Gastroesophageal sphincter (tissue), 4 donors: ENCODE measurements around the gene TNFSF4. TPM values are rescaled to one million over a fixed set of nuclear protein-coding genes. Genes with fewer than 3 reads are reported as not detected.
"Not testable (repeated sequence)": the region's sequence is repeated elsewhere in the genome, so short reads cannot be mapped to it uniquely, and the experiment has no call there.

Source experiments
- ATAC-seq: fragments of 150-250 bp; one replicate; pipeline ENCODE4 v1.9.1; 2016; ENCODE audit warnings: mild to moderate bottlenecking, moderate library complexity
- H3K27ac ChIP-seq, 4 donors: fragments of 200-600 bp; sonication (generic) in 3 of 4; 1 replicate in 3 of 4; 2 replicates in 1 of 4; pipeline ENCODE4 v1.5.1; 2016 to 2019
- H3K27me3 ChIP-seq: fragments of 200-600 bp; sonication (generic); one replicate; pipeline ENCODE4 v1.5.1; 2019
- H3K36me3 ChIP-seq, 2 donors: fragments of 200-600 bp; sonication (generic); one replicate each; pipeline ENCODE4 v1.5.1; 2019; ENCODE audit warnings: control low read depth in 1 of 2
- H3K4me1 ChIP-seq, 3 donors: fragments of 200-600 bp; sonication (generic); 1 replicate in 2 of 3; 2 replicates in 1 of 3; pipeline ENCODE4 v1.5.1; 2016 to 2019; ENCODE audit warnings: control low read depth in 2 of 3
- H3K4me3 ChIP-seq, 2 donors: fragments of 200-600 bp; sonication (generic); one replicate each; pipeline ENCODE4 v1.5.1; 2019; ENCODE audit warnings: mild to moderate bottlenecking in 1 of 2, moderate library complexity in 1 of 2
- H3K9me3 ChIP-seq, 3 donors: fragments of 200-600 bp; sonication (generic); one replicate each; pipeline ENCODE4 v1.5.1; 2017 to 2019; ENCODE audit warnings: control low read depth in 2 of 3
- EP300 ChIP-seq: sonication (generic); formaldehyde crosslinking; IDR thresholded peaks from one replicate; pipeline ENCODE4 v1.6.1; 2017; ENCODE audit warnings: antibody characterized with exemption, mild to moderate bottlenecking
- POLR2A ChIP-seq, 2 donors: fragments of 450-650 bp; IDR thresholded peaks; one replicate each; pipeline ENCODE4 v1.6.1; 2017; ENCODE audit warnings: antibody characterized with exemption in 2 of 2, mild to moderate bottlenecking in 2 of 2, moderate library complexity in 1 of 2
- POLR2AphosphoS5 ChIP-seq: sonication (generic); formaldehyde crosslinking; IDR thresholded peaks from one replicate; pipeline ENCODE4 v1.6.1; 2017; ENCODE audit warnings: antibody characterized with exemption
- WGBS, 2 donors: methylation state at CpG; one replicate each; pipeline ENCODE4 v1.1.5; 2018; ENCODE audit warnings: low coverage in 1 of 2; 5-methylcytosine and 5-hydroxymethylcytosine counted together
- total RNA-seq, 4 donors: library from RNA; depleted of rRNA; stranded (reverse); fragments of >200 nt; gene quantifications; one replicate each; pipeline ENCODE4 v1.1.0, GENCODE V29; 2016
- TF ChIP-seq, protein P1 (sequence below), 4 experiments: fragments of 200-600 bp in 2 of 4; fragments of 450-650 bp in 2 of 4; sonication (generic) in 1 of 4; IDR thresholded peaks; one replicate each; pipeline ENCODE4 v1.5.1; 2017 to 2019; ENCODE audit warnings: antibody characterized with exemption in 4 of 4, mild to moderate bottlenecking in 2 of 4, moderate library complexity in 2 of 4

Gene TNFSF4
- total RNA-seq, 4 donors from 2014 or later: 2.6 to 24.0 (median 4.4) TPM

DNA sequence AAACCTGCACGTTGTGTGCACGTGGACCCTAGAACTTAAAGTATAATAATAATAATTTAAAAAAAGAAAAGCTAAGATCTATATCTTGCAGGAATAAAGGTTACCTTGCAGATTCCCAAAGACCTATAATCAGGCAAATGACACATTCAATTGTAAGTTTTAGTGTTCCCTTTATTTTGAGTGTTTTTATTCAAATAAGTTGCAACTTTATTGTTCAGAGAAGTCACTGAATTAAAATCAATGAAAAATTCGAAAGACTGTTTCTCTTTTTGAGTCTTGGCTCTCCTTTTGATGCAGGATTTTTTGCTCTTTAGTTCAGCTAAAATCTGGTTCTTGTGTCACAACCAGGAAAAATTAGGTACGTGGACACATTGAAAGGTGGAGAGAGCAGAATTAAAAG, 27.8 kb upstream of the TNFSF4 start:
- TF ChIP-seq, protein P1, sequence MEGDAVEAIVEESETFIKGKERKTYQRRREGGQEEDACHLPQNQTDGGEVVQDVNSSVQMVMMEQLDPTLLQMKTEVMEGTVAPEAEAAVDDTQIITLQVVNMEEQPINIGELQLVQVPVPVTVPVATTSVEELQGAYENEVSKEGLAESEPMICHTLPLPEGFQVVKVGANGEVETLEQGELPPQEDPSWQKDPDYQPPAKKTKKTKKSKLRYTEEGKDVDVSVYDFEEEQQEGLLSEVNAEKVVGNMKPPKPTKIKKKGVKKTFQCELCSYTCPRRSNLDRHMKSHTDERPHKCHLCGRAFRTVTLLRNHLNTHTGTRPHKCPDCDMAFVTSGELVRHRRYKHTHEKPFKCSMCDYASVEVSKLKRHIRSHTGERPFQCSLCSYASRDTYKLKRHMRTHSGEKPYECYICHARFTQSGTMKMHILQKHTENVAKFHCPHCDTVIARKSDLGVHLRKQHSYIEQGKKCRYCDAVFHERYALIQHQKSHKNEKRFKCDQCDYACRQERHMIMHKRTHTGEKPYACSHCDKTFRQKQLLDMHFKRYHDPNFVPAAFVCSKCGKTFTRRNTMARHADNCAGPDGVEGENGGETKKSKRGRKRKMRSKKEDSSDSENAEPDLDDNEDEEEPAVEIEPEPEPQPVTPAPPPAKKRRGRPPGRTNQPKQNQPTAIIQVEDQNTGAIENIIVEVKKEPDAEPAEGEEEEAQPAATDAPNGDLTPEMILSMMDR (IDR thresholded peaks at IDR 0.05): no peak
- TF ChIP-seq EP300: no peak
- no peak for TF ChIP-seq POLR2A (IDR thresholded peaks at IDR 0.05)
- TF ChIP-seq POLR2AphosphoS5: no peak
- H3K4me3 ChIP-seq: no peak overlapping the region
- no peak for ATAC-seq
- peaks cover 0 to 8% (median 0%) of the 10 kb centered on the region in 3 donors for H3K9me3 ChIP-seq
- WGBS, 2 donors: 79 to 93% methylated on average over 4 of the region's 4 CpGs
- no peaks in the 10 kb centered on the region for H3K4me1 ChIP-seq
- H3K36me3 ChIP-seq: peaks cover 0 to 11% of the 10 kb centered on the region in 2 donors
- no peaks in the 10 kb centered on the region for H3K27me3 ChIP-seq
- no peak overlapping the region for H3K27ac ChIP-seq

DNA sequence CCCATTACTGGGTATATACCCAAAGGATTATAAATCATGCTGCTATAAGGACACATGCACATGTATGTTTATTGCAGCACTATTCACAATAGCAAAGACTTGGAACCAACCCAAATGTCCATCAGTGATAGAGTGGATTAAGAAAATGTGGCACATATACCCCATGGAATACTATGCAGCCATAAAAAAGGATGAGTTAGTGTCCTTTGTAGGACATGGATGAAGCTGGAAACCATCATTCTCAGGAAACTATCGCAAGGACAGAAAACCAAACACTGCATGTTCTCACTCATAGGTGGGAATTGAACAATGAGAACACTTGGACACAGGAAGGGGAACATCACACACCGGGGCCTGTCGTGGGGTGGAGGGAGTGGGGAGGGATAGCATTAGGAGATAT, 27.3 kb upstream of the TNFSF4 start:
- not testable (repeated sequence) for H3K36me3 ChIP-seq, H3K4me3 ChIP-seq, H3K9me3 ChIP-seq, H3K27me3 ChIP-seq, H3K4me1 ChIP-seq, H3K27ac ChIP-seq, ATAC-seq
- 100% methylated on average over 1 of the region's 3 CpGs; no CpG with 5 or more reads in 1 of the 2 donors for WGBS, 2 donors

DNA sequence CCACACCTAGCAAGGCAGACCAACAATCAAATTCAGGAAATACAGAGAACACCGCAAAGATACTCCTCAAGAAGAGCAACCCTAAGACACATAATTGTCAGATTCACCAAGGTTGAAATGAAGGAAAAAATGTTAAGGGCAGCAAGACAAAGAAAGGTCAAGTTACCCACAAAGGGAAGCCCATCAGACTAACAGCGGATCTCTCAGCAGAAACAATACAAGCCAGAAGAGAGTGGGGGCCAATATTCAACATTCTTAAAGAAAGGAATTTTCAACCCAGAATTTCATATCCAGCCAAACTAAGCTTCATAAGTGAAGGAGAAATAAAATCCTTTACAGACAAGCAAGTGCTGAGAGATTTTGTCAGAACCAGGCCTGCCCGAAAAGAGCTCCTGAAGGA, 21.9 kb upstream of the TNFSF4 start:
- not testable (repeated sequence) for H3K4me3 ChIP-seq, H3K36me3 ChIP-seq, H3K27ac ChIP-seq, ATAC-seq, H3K4me1 ChIP-seq, H3K27me3 ChIP-seq
- H3K9me3 ChIP-seq: peaks cover 0 to 21% (median 0%) of the 10 kb centered on the region in 3 donors
- 83 to 86% methylated on average over 1 to 3 of the region's 3 CpGs for WGBS, 2 donors

DNA sequence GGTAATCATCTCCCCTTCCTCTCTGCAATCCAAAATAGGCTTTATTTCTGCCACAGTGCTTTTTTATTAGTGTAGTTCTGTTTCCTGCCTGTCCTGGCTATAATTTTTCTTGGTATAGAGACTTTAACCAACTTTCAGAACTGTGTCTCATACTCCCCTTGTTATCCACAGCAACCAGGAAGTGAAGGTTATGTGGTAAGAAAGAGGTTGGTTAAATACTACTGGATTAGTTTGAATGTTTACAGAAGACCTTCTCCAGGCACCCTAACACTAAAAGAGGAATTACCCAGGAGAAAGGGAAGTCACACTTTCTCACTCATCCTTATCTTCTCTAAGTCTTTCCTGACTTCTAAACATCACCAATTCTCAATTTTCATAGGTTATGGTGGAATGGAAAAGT, 17.8 kb upstream of the TNFSF4 start:
- Histone ChIP-seq H3K4me1 (no peaks in the 10 kb centered on the region), H3K4me3 (no peak overlapping the region), H3K9me3 (peaks cover 0 to 17% (median 0%) of the 10 kb centered on the region in 3 donors), H3K27me3 (no peaks in the 10 kb centered on the region), H3K27ac (no peak overlapping the region), H3K36me3 (no peaks in the 10 kb centered on the region)
- no peak for ATAC-seq
- TF ChIP-seq EP300: no peak
- no peak for TF ChIP-seq POLR2A (IDR thresholded peaks at IDR 0.05)
- TF ChIP-seq POLR2AphosphoS5: no peak
- TF ChIP-seq, protein P1 (IDR thresholded peaks at IDR 0.05): no peak

DNA sequence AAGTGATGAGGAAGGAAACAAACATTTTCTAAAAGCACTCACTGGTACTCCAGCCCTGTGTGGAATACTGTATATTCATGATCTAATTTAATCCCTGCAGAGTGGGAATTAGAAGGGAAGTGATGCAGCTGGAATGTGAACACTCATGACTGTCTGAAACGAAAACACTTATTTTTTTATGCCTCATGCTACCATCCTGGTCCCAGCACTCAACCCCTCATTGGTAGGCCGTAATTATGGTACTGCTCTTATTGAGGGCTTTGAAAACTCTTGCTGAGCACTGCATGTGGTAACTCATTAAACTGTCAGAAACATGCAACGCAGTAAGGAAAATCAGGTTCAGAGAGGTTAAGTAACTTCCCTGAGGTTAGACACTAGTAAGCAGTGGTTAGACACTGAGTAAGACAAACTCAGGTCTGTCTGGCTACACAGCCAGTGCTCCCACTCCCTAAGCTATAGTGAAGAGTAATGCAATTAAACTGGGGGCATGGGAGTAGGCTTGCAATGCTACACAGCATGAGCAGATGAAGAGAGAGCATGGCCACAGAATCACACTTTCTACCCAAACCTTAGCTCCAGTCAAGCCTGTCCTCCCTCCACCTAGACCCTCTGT, 17.3 kb upstream of the TNFSF4 start:
- H3K27ac ChIP-seq: no peak overlapping the region
- H3K4me3 ChIP-seq: no peak overlapping the region
- TF ChIP-seq POLR2A (IDR thresholded peaks at IDR 0.05) (no peak), EP300 (no peak), POLR2AphosphoS5 (no peak)
- TF ChIP-seq, protein P1 (IDR thresholded peaks at IDR 0.05): no peak

DNA sequence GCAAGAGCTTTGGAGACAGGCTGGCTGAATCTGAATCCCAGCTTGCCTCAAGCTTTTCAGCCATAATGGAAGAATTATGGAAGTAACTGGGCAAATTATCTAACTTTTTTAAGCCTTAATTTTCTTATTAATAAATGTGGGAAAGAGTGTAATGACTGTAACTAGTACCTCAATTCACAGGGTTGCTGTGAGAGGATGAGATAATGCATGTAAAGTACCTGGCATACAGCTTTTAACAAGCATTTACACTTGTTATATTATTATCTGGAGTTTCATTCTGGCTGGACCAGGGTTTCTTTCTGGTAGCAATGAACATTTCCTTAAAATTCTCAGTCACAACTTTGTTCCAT, 15.9 kb upstream of the TNFSF4 start:
- peaks cover 0 to 8% (median 0%) of the 10 kb centered on the region in 3 donors for H3K9me3 ChIP-seq
- H3K36me3 ChIP-seq: no peaks in the 10 kb centered on the region
- ATAC-seq: no peak
- H3K4me3 ChIP-seq: no peak overlapping the region
- no peaks in the 10 kb centered on the region for H3K27me3 ChIP-seq
- no peaks in the 10 kb centered on the region for H3K4me1 ChIP-seq
- TF ChIP-seq POLR2AphosphoS5: no peak
- no peak for TF ChIP-seq POLR2A (IDR thresholded peaks at IDR 0.05)
- TF ChIP-seq, protein P1 (IDR thresholded peaks at IDR 0.05): no peak
- no peak for TF ChIP-seq EP300
- H3K27ac ChIP-seq: no peak overlapping the region

More for the DNA sequence above, 17.3 kb upstream of the TNFSF4 start:
- WGBS, 2 donors: 82 to 89% methylated on average over 3 of the region's 3 CpGs
- no peaks in the 10 kb centered on the region for H3K4me1 ChIP-seq
- H3K36me3 ChIP-seq: no peaks in the 10 kb centered on the region
- H3K27me3 ChIP-seq: no peaks in the 10 kb centered on the region
- peaks cover 0 to 17% (median 0%) of the 10 kb centered on the region in 3 donors for H3K9me3 ChIP-seq
- ATAC-seq: no peak
